Stimulated activated CD8-positive, alpha-beta memory T cell treated with anti-CD3 and anti-CD28 coated beads, Interleukin-12 subunit alpha, Interleukin-12 subunit beta, amount 100 ng/mL, for 4 hours (primary cell): ENCODE data around the gene UBE2S.

ENCODE experiments used
- DNase-seq: peaks from one replicate; pipeline ENCODE4 v3.0.0-alpha.2; 2020; ENCODE audit warnings: low read depth

Gene UBE2S

GRCh38 chr19:55362174-55362989 lies 45.2 kb downstream of the UBE2S start:
- no peak for DNase-seq

GRCh38 chr19:55360902-55361301 lies 46.7 kb downstream of the UBE2S start:
- no peak for DNase-seq

GRCh38 chr19:55358943-55359908 lies 48.4 kb downstream of the UBE2S start:
- DNase-seq = no peak

GRCh38 chr19:55358493-55358892 lies 49.1 kb downstream of the UBE2S start:
- no peak for DNase-seq

- DNase-seq = no peak
Measured at GRCh38 chr19:55355213-55355821, 52.3 kb downstream of the UBE2S start.

- no peak for DNase-seq
Measured at GRCh38 chr19:55354698-55355212, 52.8 kb downstream of the UBE2S start, which contains the start of gene COX6B2. Gene COX6B2 (minus strand): TSS chr19:55354719. CDS start chr19:55354521, 198 bp downstream.

GRCh38 chr19:55353803-55354697 lies 53.5 kb downstream of the UBE2S start:
- peak; percentile 27 for DNase-seq

GRCh38 chr19:55353356-55353802 lies 54.2 kb downstream of the UBE2S start:
- DNase-seq = no peak

GRCh38 chr19:55352549-55353145 lies 54.9 kb downstream of the UBE2S start:
- DNase-seq = no peak

- no peak for DNase-seq
Measured at GRCh38 chr19:55352040-55352439, 55.5 kb downstream of the UBE2S start.

- DNase-seq = no peak
Measured at GRCh38 chr19:55350620-55351315, 56.8 kb downstream of the UBE2S start.
